B cell (primary cell): Measurements from ENCODE around the gene LAMA4. TPM values are rescaled to one million over a fixed set of nuclear protein-coding genes. Genes with fewer than 3 reads are reported as not detected.

ENCODE experiments used
- ATAC-seq: fragments of 200-7000 bp; cut with Tn5 transposase; one replicate; pipeline ENCODE4 v1.10.0; 2021; ENCODE audit warnings: low read depth, mild to moderate bottlenecking, moderate number of reproducible peaks, moderate library complexity
- CTCF ChIA-PET: fragments of 350-600 bp; sonication (Branson Sonifier 250); formaldehyde crosslinking; loops from one replicate; lab custom pipeline; 2021; ENCODE audit warnings: antibody characterized with exemption, inconsistent platforms; lab: Charles Lee
- POLR2A ChIA-PET: fragments of 350-600 bp; sonication (Branson Sonifier 250); formaldehyde crosslinking; loops from one replicate; lab custom pipeline; 2021; ENCODE audit warnings: antibody characterized with exemption; lab: Charles Lee
- DNase-seq: peaks from one replicate; pipeline ENCODE4 v3.0.0; 2013
- H2AFZ ChIP-seq: 2 replicates; pipeline ENCODE4 v1.6.1; 2012; ENCODE audit warnings: mild to moderate bottlenecking, low read depth, low read length; ENCODE audit not compliant: insufficient read depth, poor library complexity, severe bottlenecking
- H3K27ac ChIP-seq, 2 donors: 1 replicate in 1 of 2; 2 replicates in 1 of 2; pipeline ENCODE4 v1.5.1; 2012 to 2013; ENCODE audit warnings: low read length in 2 of 2, mild to moderate bottlenecking in 2 of 2, moderate library complexity in 1 of 2
- H3K27me3 ChIP-seq, 4 experiments: fragments of 200-600 bp in 1 of 4; sonication (generic) in 1 of 4; replicated peaks in 1 of 4; 1 replicate in 2 of 4; 2 replicates in 2 of 4; pipeline versions ENCODE4 v1.6.1 to v1.7.0; 2013 to 2016; ENCODE audit warnings: low read length in 3 of 4, mild to moderate bottlenecking in 2 of 4, mixed read lengths in 1 of 4, moderate library complexity in 1 of 4; ENCODE audit not compliant: insufficient read depth in 4 of 4, control insufficient read depth in 3 of 4; ENCODE audit errors: control extremely low read depth in 1 of 4
- H3K36me3 ChIP-seq, 2 experiments: replicated peaks in 1 of 2; 1 replicate in 1 of 2; 2 replicates in 1 of 2; pipeline versions ENCODE4 v1.6.1 to v1.7.1; 2013; ENCODE audit warnings: low read length in 1 of 2; ENCODE audit not compliant: insufficient read depth in 2 of 2, control insufficient read depth in 1 of 2; ENCODE audit errors: control extremely low read depth in 1 of 2, extremely low read depth in 1 of 2
- H3K4me1 ChIP-seq, 2 donors: fragments of 200-600 bp in 1 of 2; sonication (generic) in 1 of 2; 1 replicate in 1 of 2; 2 replicates in 1 of 2; pipeline versions ENCODE4 v1.5.1 to v1.6.1; 2013 to 2017; ENCODE audit warnings: low read length in 2 of 2; ENCODE audit not compliant: control insufficient read depth in 2 of 2, insufficient read depth in 2 of 2
- H3K4me2 ChIP-seq: replicated peaks from 2 replicates; pipeline ENCODE3; 2012; ENCODE audit warnings: mild to moderate bottlenecking, low read depth, low read length; ENCODE audit not compliant: poor library complexity, severe bottlenecking
- H3K4me3 ChIP-seq, 5 experiments: fragments of 200-600 bp in 1 of 5; sonication (generic) in 1 of 5; 1 replicate in 3 of 5; 2 replicates in 2 of 5; pipeline versions ENCODE4 v1.5.1 to v1.7.0; 2011 to 2016; ENCODE audit warnings: low read length in 4 of 5, mild to moderate bottlenecking in 4 of 5, low read depth in 2 of 5, control low read depth in 1 of 5, moderate library complexity in 1 of 5; ENCODE audit not compliant: insufficient read depth in 1 of 5; ENCODE audit errors: control extremely low read depth in 1 of 5, extremely low read depth in 1 of 5
- H3K79me2 ChIP-seq: fragments of 200-600 bp; sonication (generic); one replicate; pipeline ENCODE4 v1.6.0; 2016; ENCODE audit warnings: low read length; ENCODE audit not compliant: control insufficient read depth, insufficient read depth
- H3K9ac ChIP-seq: fragments of 200-600 bp; sonication (generic); 2 replicates; pipeline ENCODE4 v1.6.1; 2017; ENCODE audit warnings: mild to moderate bottlenecking, low read length, moderate library complexity
- H3K9me3 ChIP-seq, 3 donors: one replicate each; pipeline versions ENCODE4 v1.6.1 to v1.7.1; 2013; ENCODE audit warnings: low read length in 2 of 3; ENCODE audit not compliant: control insufficient read depth in 2 of 3, insufficient read depth in 1 of 3; ENCODE audit errors: control extremely low read depth in 1 of 3
- H4K20me1 ChIP-seq: 2 replicates; pipeline ENCODE4 v1.6.0; 2012; ENCODE audit warnings: mild to moderate bottlenecking, low read length; ENCODE audit not compliant: insufficient read depth, control insufficient read depth, poor library complexity, severe bottlenecking
- H3K27ac Mint-ChIP-seq: one replicate; pipeline ENCODE4 v1.8.0; 2021; ENCODE audit warnings: mixed read lengths
- H3K27me3 Mint-ChIP-seq: one replicate; pipeline ENCODE4 v1.8.0; 2021; ENCODE audit warnings: mixed read lengths
- H3K4me1 Mint-ChIP-seq: one replicate; pipeline ENCODE4 v1.8.0; 2021; ENCODE audit warnings: mixed read lengths
- H3K4me3 Mint-ChIP-seq: one replicate; pipeline ENCODE4 v1.8.0; 2021; ENCODE audit warnings: mixed read lengths
- H3K9me3 Mint-ChIP-seq: one replicate; pipeline ENCODE4 v1.8.0; 2022; ENCODE audit warnings: mixed read lengths; ENCODE audit not compliant: insufficient read depth
- EZH2 ChIP-seq: IDR thresholded peaks from 2 replicates; pipeline ENCODE4 v1.6.1; 2012; ENCODE audit warnings: borderline replicate concordance, low read depth, mild to moderate bottlenecking, moderate library complexity, low read length; ENCODE audit not compliant: insufficient read depth, poor library complexity, severe bottlenecking
- WGBS: methylation state at CpG from one replicate; pipeline ENCODE4 v1.1.5; 2013; ENCODE audit warnings: missing lambda C conversion rate; ENCODE audit not compliant: insufficient coverage; 5-methylcytosine and 5-hydroxymethylcytosine counted together
- intact Hi-C: fragments of 100-400 bp; cut with micrococcal nuclease; formaldehyde crosslinking; loops from one replicate; pipeline ENCODE4 v1.10.0; 2022
- polyA plus RNA-seq: library from polyadenylated mRNA; depleted of rRNA; stranded (reverse); fragments of >200 nt; gene quantifications from 2 replicates; pipeline ENCODE4 v1.2.3, GENCODE V29; 2012
- small RNA-seq: library from RNA; depleted of rRNA; stranded (forward); fragments of <200 nt; gene quantifications from one replicate; pipeline ENCODE3, GENCODE V24; 2012; ENCODE audit warnings: low replicate concordance, low read depth; ENCODE audit not compliant: insufficient read length
- total RNA-seq, 2 donors: library from RNA; stranded (reverse); fragments of 120-200 nt in 1 of 2; gene quantifications; 1 replicate in 1 of 2; 2 replicates in 1 of 2; pipeline versions ENCODE4 v1.2.3 to v1.2.4, GENCODE V29; 2013 to 2022
- TF ChIP-seq, protein P1 (sequence below): fragments of 200-600 bp; IDR thresholded peaks from one replicate; pipeline ENCODE4 v1.8.0; 2022; ENCODE audit warnings: antibody characterized with exemption, mild to moderate bottlenecking

The LAMA4 gene
- total and polyA plus RNA-seq, 2 donors (not counting 1 experiment from before 2014, with no cell fraction given) = not detected

DNA sequence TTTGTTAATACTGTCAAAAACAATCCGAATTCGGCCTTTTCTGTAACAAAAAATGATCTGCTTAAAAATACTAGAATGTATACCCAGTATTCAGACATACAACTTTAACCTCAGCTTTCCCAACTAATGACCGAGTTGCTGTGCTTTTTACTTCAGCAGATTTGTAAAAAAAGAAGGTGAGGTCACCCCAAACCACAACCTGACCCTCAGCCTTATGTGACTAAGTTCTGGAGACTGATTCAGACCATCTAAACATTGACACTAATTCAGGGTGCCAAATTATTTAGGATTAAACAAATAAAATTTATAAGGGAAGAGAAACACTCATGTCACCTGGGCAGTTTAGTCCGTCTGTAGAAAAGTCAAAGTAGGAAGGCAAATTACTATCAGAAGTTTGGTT, 192.8 kb downstream of the LAMA4 start:
- no peaks in the 10 kb centered on the region for H4K20me1 ChIP-seq
- no peaks in the 10 kb centered on the region for H3K36me3 ChIP-seq
- DNase-seq = no peak
- Mint-ChIP-seq H3K27ac (no peak overlapping the region), H3K4me3 (no peak overlapping the region), H3K27me3 (no peaks in the 10 kb centered on the region), H3K9me3 (no peaks in the 10 kb centered on the region), H3K4me1 (no peaks in the 10 kb centered on the region)
- peaks cover 0 to 11% (median 0%) of the 10 kb centered on the region in 4 experiments for H3K27me3 ChIP-seq
- no peaks in the 10 kb centered on the region for H3K9me3 ChIP-seq
- no peak overlapping the region for H3K4me3 ChIP-seq
- 100% methylated on average over 1 of the region's 4 CpGs for WGBS
- H3K4me1 ChIP-seq = no peaks in the 10 kb centered on the region
- no peak for ATAC-seq
- ChIA-PET CTCF (interaction anchor here (2.0 kb wide), 1 partner anchor 25 kb away, joined by 6 read pairs; the partner anchor contains the start of genes FAM229B and TUBE1), POLR2A (no interaction called here)
- H2AFZ ChIP-seq = no peak overlapping the region
- no peak overlapping the region for H3K9ac ChIP-seq
- no peak overlapping the region for H3K27ac ChIP-seq
- no peak overlapping the region for H3K4me2 ChIP-seq
- TF ChIP-seq, protein P1, sequence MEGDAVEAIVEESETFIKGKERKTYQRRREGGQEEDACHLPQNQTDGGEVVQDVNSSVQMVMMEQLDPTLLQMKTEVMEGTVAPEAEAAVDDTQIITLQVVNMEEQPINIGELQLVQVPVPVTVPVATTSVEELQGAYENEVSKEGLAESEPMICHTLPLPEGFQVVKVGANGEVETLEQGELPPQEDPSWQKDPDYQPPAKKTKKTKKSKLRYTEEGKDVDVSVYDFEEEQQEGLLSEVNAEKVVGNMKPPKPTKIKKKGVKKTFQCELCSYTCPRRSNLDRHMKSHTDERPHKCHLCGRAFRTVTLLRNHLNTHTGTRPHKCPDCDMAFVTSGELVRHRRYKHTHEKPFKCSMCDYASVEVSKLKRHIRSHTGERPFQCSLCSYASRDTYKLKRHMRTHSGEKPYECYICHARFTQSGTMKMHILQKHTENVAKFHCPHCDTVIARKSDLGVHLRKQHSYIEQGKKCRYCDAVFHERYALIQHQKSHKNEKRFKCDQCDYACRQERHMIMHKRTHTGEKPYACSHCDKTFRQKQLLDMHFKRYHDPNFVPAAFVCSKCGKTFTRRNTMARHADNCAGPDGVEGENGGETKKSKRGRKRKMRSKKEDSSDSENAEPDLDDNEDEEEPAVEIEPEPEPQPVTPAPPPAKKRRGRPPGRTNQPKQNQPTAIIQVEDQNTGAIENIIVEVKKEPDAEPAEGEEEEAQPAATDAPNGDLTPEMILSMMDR = no peak
- TF ChIP-seq EZH2 = no peak
- intact Hi-C loops = no loop called here
- no peaks in the 10 kb centered on the region for H3K79me2 ChIP-seq

Small RNAs within 50 kb of the gene (small RNA-seq; reads per million reads assigned to genes)
- gene RNU6-1226P = not detected

Other genes starting within 250 kb of the LAMA4 start
- gene CCN6, start 200.5 kb downstream of the LAMA4 start, total RNA-seq = not detected in 2 replicates
- not detected in 2 replicates for gene CCN6, start 200.5 kb downstream of the LAMA4 start, polyA plus RNA-seq
- 24.5 and 26.7 TPM in 2 replicates for gene TUBE1, start 167.1 kb downstream of the LAMA4 start, total RNA-seq
- 14.3 and 17.4 TPM in 2 replicates for gene TUBE1, start 167.1 kb downstream of the LAMA4 start, polyA plus RNA-seq
- gene FAM229B, start 167.0 kb downstream of the LAMA4 start, total RNA-seq = 4.0 and 4.4 TPM in 2 replicates
- 0.65 and 1.3 TPM in 2 replicates for gene FAM229B, start 167.0 kb downstream of the LAMA4 start, polyA plus RNA-seq
- gene RFPL4B, start 92.8 kb upstream of the LAMA4 start, total RNA-seq = not detected in 2 replicates
- gene RFPL4B, start 92.8 kb upstream of the LAMA4 start, polyA plus RNA-seq = not detected in 2 replicates